Heart right ventricle (tissue), 16 donors: ENCODE results near the gene PRLHR. TPM values are rescaled to one million over a fixed set of nuclear protein-coding genes. Genes with fewer than 3 reads are reported as not detected.
A peak's percentile ranks its signal among the peaks of the same experiment; 100 is the strongest.

ENCODE experiments used
- ATAC-seq, 8 donors: fragments of 200-7000 bp; cut with Tn5 transposase; one replicate each; pipeline ENCODE4 v1.9.1; 2020; ENCODE audit warnings: mild to moderate bottlenecking in 8 of 8, moderate library complexity in 8 of 8, moderate number of reproducible peaks in 1 of 8
- DNase-seq, 2 donors: peaks; one replicate each; pipeline ENCODE4 v3.0.0-alpha.2; 2020
- H3K27ac ChIP-seq, 10 donors: fragments of 200-600 bp; sonication (generic) in 2 of 10; one replicate each; pipeline versions ENCODE4 v1.5.0 to v1.8.0; 2020 to 2022; ENCODE audit warnings: mild to moderate bottlenecking in 3 of 10
- H3K27me3 ChIP-seq, 7 donors: fragments of 200-600 bp; one replicate each; pipeline ENCODE4 v1.8.0; 2021 to 2022; ENCODE audit warnings: mild to moderate bottlenecking in 2 of 7
- H3K36me3 ChIP-seq, 9 donors: fragments of 200-600 bp; sonication (generic) in 1 of 9; one replicate each; pipeline versions ENCODE4 v1.5.0 to v1.8.0; 2020 to 2022; ENCODE audit warnings: mild to moderate bottlenecking in 2 of 9
- H3K4me1 ChIP-seq, 9 donors: fragments of 200-600 bp; sonication (generic) in 1 of 9; one replicate each; pipeline versions ENCODE4 v1.5.0 to v1.8.0; 2020 to 2022; ENCODE audit warnings: mild to moderate bottlenecking in 4 of 9
- H3K4me3 ChIP-seq, 10 donors: fragments of 200-600 bp; sonication (generic) in 2 of 10; one replicate each; pipeline versions ENCODE4 v1.5.0 to v1.8.0; 2020 to 2022; ENCODE audit warnings: mild to moderate bottlenecking in 7 of 10, moderate library complexity in 2 of 10
- H3K9me3 ChIP-seq, 11 donors: fragments of 200-600 bp in 10 of 11; sonication (generic) in 2 of 11; one replicate each; pipeline versions ENCODE4 v1.5.0 to v1.8.0; 2013 to 2022; ENCODE audit warnings: mild to moderate bottlenecking in 2 of 11, control low read depth in 1 of 11, moderate library complexity in 1 of 11
- whole genome bisulfite sequencing, 2 donors: extraction: QIAGEN DNeasy Blood & Tissue Kit; methylation state at CpG; one replicate each; pipeline ENCODE4 v1.1.7; 2013; ENCODE audit warnings: inconsistent platforms in 1 of 2; 5-methylcytosine and 5-hydroxymethylcytosine counted together
- intact Hi-C, 10 donors: fragments of 100-400 bp; cut with DNase I; formaldehyde crosslinking; loops; one replicate each; pipeline versions ENCODE4 v1.11.1 to v1.14.2; 2022
- polyA plus RNA-seq, 2 donors: library from polyadenylated mRNA; stranded (reverse); fragments of 200-250 nt; gene quantifications; one replicate each; pipeline ENCODE4 v1.2.3, GENCODE V29; 2013
- total RNA-seq, 10 donors: library from RNA; stranded (reverse); fragmentation: NEBNext Ultra II Directional in 3 of 10; extraction: Animal tissue kit (Norgen Biotek cat#: 25700) in 3 of 10; gene quantifications; one replicate each; pipeline versions ENCODE4 v1.2.1 to v1.2.4, GENCODE V29; 2021 to 2023
- TF ChIP-seq, protein P1 (sequence below), 9 donors: fragments of 200-600 bp; sonication (generic) in 2 of 9; IDR thresholded peaks; one replicate each; pipeline versions ENCODE4 v1.5.0 to v1.8.0; 2021 to 2022; ENCODE audit warnings: antibody characterized with exemption in 9 of 9, mild to moderate bottlenecking in 5 of 9, moderate library complexity in 1 of 9
- donor health status: Arrhythmogenic right ventricular cardiomyopathy.
- donor health status: ischemic (EF 13 %, LVEDD 7.1; RV severe dilation, severe dysfunction).
- donor health status: healthy with polysubstance abuse.
- donor health status: DM: no; HTN: yes; CAD: no.
- donor health status: DM: no; HTN: no; CAD: no.
- donor health status: ischemic (EF 25% LVEDD 6.9; RV normal size, moderate dysfunction).
- donor health status: ischemic (EF 25% LVEDD 5.7; RV mildly dilated, moderate dysfunction).
- donor health status: healthy.
- donor health status: DM: yes; HTN: yes; CAD: no.
- donor health status: Ischemic cardiomyopathy.
- donor health status: ischemic (EF 35%, LVEDD 5.7; RV mildly dilated, moderate dysfunction).
- donor health status: nonischemic (EF 11% LVEDD 7.7; RV severe dilation, severe dysfunction).
- donor health status: DM: yes; HTN: yes; CAD: no.
- donor health status: PGD.
- donor health status: ischemic (EF 29% LVEDD 5.4; RV normal size, mild dysfunction).
- donor health status: nonischemic (EF 23%, LVEDD 6.1; RV moderate dilation, normal function).

PRLHR gene
- total and polyA plus RNA-seq, 12 donors: not detected

DNA sequence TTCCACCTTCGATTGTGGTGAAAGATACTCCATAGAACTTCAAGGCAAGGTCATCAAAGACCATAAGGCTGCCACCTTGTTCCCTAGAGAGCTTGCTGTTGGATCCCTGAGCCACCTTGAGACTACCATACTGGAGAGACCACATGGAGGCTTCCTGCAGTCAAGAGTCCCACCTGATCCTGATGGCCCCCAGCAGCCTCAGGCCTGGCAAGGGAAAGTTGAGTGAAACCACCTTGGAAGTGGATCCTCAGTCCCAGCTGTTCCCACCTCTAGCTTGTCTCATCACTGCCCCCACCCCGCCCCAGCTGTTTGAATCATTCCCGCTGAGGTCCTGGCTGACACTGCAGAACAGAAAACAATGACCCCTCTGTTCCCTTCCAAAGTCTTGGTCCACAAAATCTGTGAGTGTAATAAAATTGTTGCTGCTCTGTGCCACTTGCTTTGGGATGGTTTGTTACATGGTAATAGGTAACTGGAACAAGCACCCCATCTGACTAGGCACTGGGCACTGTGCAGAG is 32.0 kb downstream of the PRLHR start:
- intact Hi-C loops: loop anchor here in 2 of 10 donors (10.0 kb wide), 1 partner anchor 241 kb away; no protein-coding TSS in a partner anchor
- TF ChIP-seq, protein P1, sequence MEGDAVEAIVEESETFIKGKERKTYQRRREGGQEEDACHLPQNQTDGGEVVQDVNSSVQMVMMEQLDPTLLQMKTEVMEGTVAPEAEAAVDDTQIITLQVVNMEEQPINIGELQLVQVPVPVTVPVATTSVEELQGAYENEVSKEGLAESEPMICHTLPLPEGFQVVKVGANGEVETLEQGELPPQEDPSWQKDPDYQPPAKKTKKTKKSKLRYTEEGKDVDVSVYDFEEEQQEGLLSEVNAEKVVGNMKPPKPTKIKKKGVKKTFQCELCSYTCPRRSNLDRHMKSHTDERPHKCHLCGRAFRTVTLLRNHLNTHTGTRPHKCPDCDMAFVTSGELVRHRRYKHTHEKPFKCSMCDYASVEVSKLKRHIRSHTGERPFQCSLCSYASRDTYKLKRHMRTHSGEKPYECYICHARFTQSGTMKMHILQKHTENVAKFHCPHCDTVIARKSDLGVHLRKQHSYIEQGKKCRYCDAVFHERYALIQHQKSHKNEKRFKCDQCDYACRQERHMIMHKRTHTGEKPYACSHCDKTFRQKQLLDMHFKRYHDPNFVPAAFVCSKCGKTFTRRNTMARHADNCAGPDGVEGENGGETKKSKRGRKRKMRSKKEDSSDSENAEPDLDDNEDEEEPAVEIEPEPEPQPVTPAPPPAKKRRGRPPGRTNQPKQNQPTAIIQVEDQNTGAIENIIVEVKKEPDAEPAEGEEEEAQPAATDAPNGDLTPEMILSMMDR (IDR thresholded peaks at IDR 0.05): no peak
- Histone ChIP-seq H3K27me3 (peaks cover 0 to 14% (median 7%) of the 10 kb centered on the region in 7 donors), H3K36me3 (no peaks in the 10 kb centered on the region), H3K27ac (no peak overlapping the region), H3K9me3 (peaks cover 0 to 32% (median 11%) of the 10 kb centered on the region in 11 donors), H3K4me3 (no peak overlapping the region), H3K4me1 (peaks cover 0 to 12% (median 0%) of the 10 kb centered on the region in 9 donors)
- no peak for DNase-seq
- ATAC-seq: no peak
- WGBS, 2 donors: 77 to 83% methylated on average over 3 of the region's 3 CpGs

DNA sequence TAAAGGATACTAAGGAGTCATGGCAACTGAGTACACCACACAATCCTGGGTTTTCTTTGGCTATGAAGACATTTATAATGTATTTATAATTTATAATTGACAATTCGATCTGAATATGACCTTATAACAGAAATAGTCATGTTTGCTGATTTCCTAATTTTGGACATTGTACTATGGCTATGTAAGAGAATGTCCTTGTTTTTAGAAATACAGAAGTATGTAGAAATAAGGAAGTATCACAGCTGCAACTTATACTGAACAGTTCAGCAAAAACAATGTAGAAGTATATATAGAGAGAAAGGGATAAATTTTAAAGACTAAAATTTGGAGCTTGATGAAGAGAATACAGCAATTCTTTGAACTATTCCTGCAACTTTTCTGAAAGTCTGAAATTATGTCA is 32.6 kb downstream of the PRLHR start:
- peaks cover 0 to 14% (median 7%) of the 10 kb centered on the region in 7 donors for H3K27me3 ChIP-seq
- H3K4me3 ChIP-seq: no peak overlapping the region
- intact Hi-C loops: loop anchor here in 2 of 10 donors (10.0 kb wide), 1 partner anchor 242 kb away; no protein-coding TSS in a partner anchor
- peaks cover 0 to 10% (median 0%) of the 10 kb centered on the region in 9 donors for H3K4me1 ChIP-seq
- H3K36me3 ChIP-seq: no peaks in the 10 kb centered on the region
- ATAC-seq (peak in 1 of 8 donors; percentile 58), DNase-seq (no peak)
- TF ChIP-seq, protein P1 (IDR thresholded peaks at IDR 0.05): no peak
- 73 to 75% methylated on average over 1 of the region's 1 CpG for WGBS, 2 donors
- peaks cover 0 to 32% (median 11%) of the 10 kb centered on the region in 11 donors for H3K9me3 ChIP-seq
- H3K27ac ChIP-seq: peak overlapping the region in 1 of 10 donors; percentile 24

DNA sequence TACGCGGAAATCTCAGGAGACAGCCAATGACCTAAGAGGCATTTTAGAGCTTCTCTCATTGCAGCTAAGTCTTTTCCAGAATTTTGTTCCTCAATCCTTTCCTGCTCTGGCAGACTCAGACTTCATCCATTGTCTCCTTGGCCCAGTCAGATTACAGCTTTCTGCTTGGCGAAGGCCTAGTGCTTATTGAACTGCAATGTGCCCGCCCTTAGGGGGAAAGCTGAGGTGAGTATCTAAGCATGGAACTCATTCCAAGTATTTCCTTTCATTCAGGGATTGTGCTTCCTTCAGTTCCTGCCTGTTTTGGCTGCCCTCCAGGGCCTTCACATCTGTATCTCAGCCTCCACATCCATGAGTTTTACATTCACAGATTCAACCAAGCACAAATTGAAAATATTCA is 37.5 kb downstream of the PRLHR start:
- 35 to 46% methylated on average over 4 of the region's 4 CpGs for WGBS, 2 donors
- DNase-seq (no peak), ATAC-seq (peak in 7 of 8 donors; percentile 33 to 79 (median 52))
- no peaks in the 10 kb centered on the region for H3K36me3 ChIP-seq
- TF ChIP-seq, protein P1 (IDR thresholded peaks at IDR 0.05): no peak
- H3K4me3 ChIP-seq: no peak overlapping the region
- H3K27ac ChIP-seq: peak overlapping the region in 1 of 10 donors; percentile 22
- intact Hi-C loops: no loop called here
- peaks cover 0 to 29% (median 11%) of the 10 kb centered on the region in 11 donors for H3K9me3 ChIP-seq
- peaks cover 0 to 43% (median 0%) of the 10 kb centered on the region in 7 donors for H3K27me3 ChIP-seq
- H3K4me1 ChIP-seq: peaks cover 0 to 7% (median 0%) of the 10 kb centered on the region in 9 donors

DNA sequence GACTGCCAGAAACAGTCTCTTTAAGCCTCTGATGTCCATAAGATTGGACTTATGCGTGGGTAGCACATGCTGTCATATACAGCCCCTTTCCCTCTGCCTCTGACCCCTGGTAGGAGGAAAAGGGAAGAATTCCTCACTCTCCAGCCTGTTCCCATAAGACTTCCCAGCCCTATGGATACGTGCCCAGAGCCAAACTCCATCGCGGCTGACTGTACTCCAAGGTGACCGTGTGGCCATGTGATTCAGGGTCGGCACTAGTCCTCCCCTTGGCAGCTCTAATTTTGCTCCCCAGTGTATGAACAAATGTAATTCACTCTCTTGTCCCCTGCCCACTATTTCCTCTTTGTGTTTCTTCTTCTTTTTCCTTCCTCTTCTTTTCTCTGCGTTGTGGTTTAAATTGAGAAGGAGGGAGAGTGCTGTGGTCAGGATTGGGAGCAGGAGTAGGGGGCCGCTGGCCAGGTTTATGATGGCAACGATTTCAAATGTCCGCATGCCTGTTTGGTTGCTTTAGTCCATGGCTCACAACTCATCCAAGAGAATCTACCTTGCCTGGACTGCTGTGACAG is 43.8 kb downstream of the PRLHR start:
- Histone ChIP-seq H3K4me3 (no peak overlapping the region), H3K27ac (no peak overlapping the region), H3K36me3 (no peaks in the 10 kb centered on the region), H3K9me3 (peaks cover 0 to 5% (median 0%) of the 10 kb centered on the region in 11 donors), H3K27me3 (peaks cover 0 to 68% (median 4%) of the 10 kb centered on the region in 7 donors), H3K4me1 (peaks cover 0 to 8% (median 0%) of the 10 kb centered on the region in 9 donors)
- 56 to 66% methylated on average over 10 of the region's 10 CpGs for WGBS, 2 donors
- ATAC-seq (peak in 1 of 8 donors; percentile 35), DNase-seq (no peak)
- intact Hi-C loops: no loop called here
- TF ChIP-seq, protein P1 (IDR thresholded peaks at IDR 0.05): no peak
